Spleen (tissue), 7 donors: ENCODE data around the gene DUOXA1.

Experiments used
- CTCF ChIP-seq, 11 experiments: fragments of 200-600 bp in 7 of 11; fragments of 450-650 bp in 4 of 11; sonication (generic) in 4 of 11; IDR thresholded peaks in 8 of 11; conservative IDR thresholded peaks in 3 of 11; 1 replicate in 7 of 11; 2 replicates in 4 of 11; pipeline versions ENCODE4 v1.4.0 to v1.8.0; 2016 to 2021; ENCODE audit warnings: antibody characterized with exemption in 11 of 11, inconsistent platforms in 4 of 11, mild to moderate bottlenecking in 1 of 11
- POLR2A ChIP-seq, 3 donors: fragments of 450-650 bp; IDR thresholded peaks; one replicate each; pipeline ENCODE4 v1.5.1; 2017; ENCODE audit warnings: antibody characterized with exemption in 3 of 3, mild to moderate bottlenecking in 1 of 3
- donor health status: DM: no; HTN: no; CAD: no; lungs with moderate emphysema.
- donor health status: DM: no; HTN: no; CAD: no.
- donor health status: DM: no; HTN: no; CAD: no.

GRCh38 chr15:45114076-45114750 lies 15.5 kb downstream of the DUOXA1 start, which contains the start of the genes DUOX2 and DUOXA2:
- no peak for TF ChIP-seq CTCF (IDR thresholded peaks at IDR 0.05 in 8 of 11, conservative IDR thresholded peaks at IDR 0.05 in 3 of 11)
- no peak for TF ChIP-seq POLR2A (IDR thresholded peaks at IDR 0.05)
